Spleen (tissue), 11 donors: ENCODE data around the gene FARSA. TPM values are rescaled to one million over a fixed set of nuclear protein-coding genes. Genes with fewer than 3 reads are reported as not detected.
A peak's percentile ranks its signal among the peaks of the same experiment; 100 is the strongest.

ENCODE experiments used
- DNase-seq: peaks from one replicate; pipeline ENCODE4 v3.0.0-alpha.2; 2020
- H3K27ac ChIP-seq, 8 donors: fragments of 200-600 bp; sonication (generic) in 7 of 8; 1 replicate in 4 of 8; 2 replicates in 4 of 8; pipeline versions ENCODE4 v1.5.0 to v1.8.0; 2016 to 2021; ENCODE audit warnings: inconsistent platforms in 4 of 8, mild to moderate bottlenecking in 4 of 8, moderate library complexity in 1 of 8
- H3K27me3 ChIP-seq, 7 donors: fragments of 200-600 bp; sonication (generic) in 6 of 7; replicated peaks in 1 of 7; 1 replicate in 4 of 7; 2 replicates in 3 of 7; pipeline versions ENCODE4 v1.5.0 to v1.8.0; 2016 to 2021; ENCODE audit warnings: inconsistent platforms in 3 of 7, mild to moderate bottlenecking in 1 of 7
- H3K36me3 ChIP-seq, 6 donors: fragments of 200-600 bp; sonication (generic) in 5 of 6; 1 replicate in 4 of 6; 2 replicates in 2 of 6; pipeline versions ENCODE4 v1.5.0 to v1.8.0; 2016 to 2021; ENCODE audit warnings: inconsistent platforms in 2 of 6
- H3K4me1 ChIP-seq, 6 donors: fragments of 200-600 bp; sonication (generic) in 5 of 6; 1 replicate in 3 of 6; 2 replicates in 3 of 6; pipeline versions ENCODE4 v1.5.0 to v1.8.0; 2016 to 2021; ENCODE audit warnings: inconsistent platforms in 3 of 6
- H3K4me3 ChIP-seq, 8 donors: fragments of 200-600 bp; sonication (generic) in 7 of 8; 1 replicate in 4 of 8; 2 replicates in 4 of 8; pipeline versions ENCODE4 v1.5.0 to v1.8.0; 2016 to 2021; ENCODE audit warnings: inconsistent platforms in 4 of 8, mild to moderate bottlenecking in 4 of 8, moderate library complexity in 2 of 8
- H3K9me3 ChIP-seq, 8 donors: fragments of 200-600 bp; sonication (generic) in 7 of 8; 1 replicate in 4 of 8; 2 replicates in 4 of 8; pipeline versions ENCODE4 v1.5.0 to v1.8.0; 2016 to 2021; ENCODE audit warnings: inconsistent platforms in 4 of 8
- POLR2A ChIP-seq, 3 donors: fragments of 450-650 bp; IDR thresholded peaks; one replicate each; pipeline ENCODE4 v1.5.1; 2017; ENCODE audit warnings: antibody characterized with exemption in 3 of 3, mild to moderate bottlenecking in 1 of 3
- POLR2AphosphoS5 ChIP-seq, 3 donors: sonication (generic); formaldehyde crosslinking; IDR thresholded peaks; one replicate each; pipeline ENCODE4 v1.5.1; 2017; ENCODE audit warnings: antibody characterized with exemption in 3 of 3
- WGBS, 5 donors: extraction: QIAGEN DNeasy Blood & Tissue Kit in 3 of 5; methylation state at CpG; one replicate each; pipeline versions ENCODE4 v1.1.5 to v1.1.7; 2013 to 2018; 5-methylcytosine and 5-hydroxymethylcytosine counted together
- intact Hi-C: fragments of 100-400 bp; cut with DNase I; formaldehyde crosslinking; loops from one replicate; pipeline ENCODE4 v1.15.0; 2023; ENCODE audit warnings: low total_unique reads
- polyA plus RNA-seq, 3 donors: library from polyadenylated mRNA; stranded (reverse); fragments of 200-250 nt; gene quantifications; one replicate each; pipeline ENCODE4 v1.2.1, GENCODE V29; 2013
- total RNA-seq, 7 donors: library from RNA; depleted of rRNA in 3 of 7; stranded (reverse); fragments of >200 nt in 3 of 7; fragmentation: NEBNext Ultra II Directional in 4 of 7; extraction: Animal tissue kit (Norgen Biotek cat#: 25700) in 4 of 7; gene quantifications; one replicate each; pipeline versions ENCODE4 v1.1.0 to v1.2.1, GENCODE V29; 2016 to 2021
- TF ChIP-seq, protein P1 (sequence below), 11 experiments: fragments of 200-600 bp in 7 of 11; fragments of 450-650 bp in 4 of 11; sonication (generic) in 4 of 11; IDR thresholded peaks in 8 of 11; conservative IDR thresholded peaks in 3 of 11; 1 replicate in 7 of 11; 2 replicates in 4 of 11; pipeline versions ENCODE4 v1.4.0 to v1.8.0; 2016 to 2021; ENCODE audit warnings: antibody characterized with exemption in 11 of 11, inconsistent platforms in 4 of 11, mild to moderate bottlenecking in 1 of 11
- donor health status: healthy with polysubstance abuse.
- donor health status: DM: no; HTN: no; CAD: no; lungs with moderate emphysema.
- donor health status: DM: no; HTN: no; CAD: no.
- donor health status: Bipolar disorder and iron deficiency.
- donor health status: healthy.
- donor health status: DM: no; HTN: no; CAD: no.
- donor health status: DM: yes; HTN: yes; CAD: no.

The FARSA gene
- total and polyA plus RNA-seq, 10 donors, result 25.1 to 55.4 (median 39.3) TPM

GRCh38 chr19:12946731-12947496 is 13.4 kb upstream of the FARSA start:
- Histone ChIP-seq H3K9me3 (no peaks in the 10 kb centered on the region), H3K27me3 (no peaks in the 10 kb centered on the region), H3K36me3 (peaks cover 5 to 79% (median 76%) of the 10 kb centered on the region in 6 donors), H3K27ac (peak overlapping the region in 7 of 8 donors; percentile 87 to 98 (median 95)), H3K4me3 (peak overlapping the region; percentile 77 to 99 (median 90)), H3K4me1 (peaks cover 21 to 86% (median 65%) of the 10 kb centered on the region in 6 donors)
- 68 to 79% (median 74%) methylated on average over 14 of the region's 14 CpGs for WGBS, 5 donors
- DNase-seq, result no peak
- TF ChIP-seq, protein P1, sequence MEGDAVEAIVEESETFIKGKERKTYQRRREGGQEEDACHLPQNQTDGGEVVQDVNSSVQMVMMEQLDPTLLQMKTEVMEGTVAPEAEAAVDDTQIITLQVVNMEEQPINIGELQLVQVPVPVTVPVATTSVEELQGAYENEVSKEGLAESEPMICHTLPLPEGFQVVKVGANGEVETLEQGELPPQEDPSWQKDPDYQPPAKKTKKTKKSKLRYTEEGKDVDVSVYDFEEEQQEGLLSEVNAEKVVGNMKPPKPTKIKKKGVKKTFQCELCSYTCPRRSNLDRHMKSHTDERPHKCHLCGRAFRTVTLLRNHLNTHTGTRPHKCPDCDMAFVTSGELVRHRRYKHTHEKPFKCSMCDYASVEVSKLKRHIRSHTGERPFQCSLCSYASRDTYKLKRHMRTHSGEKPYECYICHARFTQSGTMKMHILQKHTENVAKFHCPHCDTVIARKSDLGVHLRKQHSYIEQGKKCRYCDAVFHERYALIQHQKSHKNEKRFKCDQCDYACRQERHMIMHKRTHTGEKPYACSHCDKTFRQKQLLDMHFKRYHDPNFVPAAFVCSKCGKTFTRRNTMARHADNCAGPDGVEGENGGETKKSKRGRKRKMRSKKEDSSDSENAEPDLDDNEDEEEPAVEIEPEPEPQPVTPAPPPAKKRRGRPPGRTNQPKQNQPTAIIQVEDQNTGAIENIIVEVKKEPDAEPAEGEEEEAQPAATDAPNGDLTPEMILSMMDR (IDR thresholded peaks at IDR 0.05 in 8 of 11, conservative IDR thresholded peaks at IDR 0.05 in 3 of 11), result no peak
- TF ChIP-seq POLR2AphosphoS5 (IDR thresholded peaks at IDR 0.05), result no peak
- no peak for TF ChIP-seq POLR2A (IDR thresholded peaks at IDR 0.05)
- intact Hi-C loops, result no loop called here

DNA sequence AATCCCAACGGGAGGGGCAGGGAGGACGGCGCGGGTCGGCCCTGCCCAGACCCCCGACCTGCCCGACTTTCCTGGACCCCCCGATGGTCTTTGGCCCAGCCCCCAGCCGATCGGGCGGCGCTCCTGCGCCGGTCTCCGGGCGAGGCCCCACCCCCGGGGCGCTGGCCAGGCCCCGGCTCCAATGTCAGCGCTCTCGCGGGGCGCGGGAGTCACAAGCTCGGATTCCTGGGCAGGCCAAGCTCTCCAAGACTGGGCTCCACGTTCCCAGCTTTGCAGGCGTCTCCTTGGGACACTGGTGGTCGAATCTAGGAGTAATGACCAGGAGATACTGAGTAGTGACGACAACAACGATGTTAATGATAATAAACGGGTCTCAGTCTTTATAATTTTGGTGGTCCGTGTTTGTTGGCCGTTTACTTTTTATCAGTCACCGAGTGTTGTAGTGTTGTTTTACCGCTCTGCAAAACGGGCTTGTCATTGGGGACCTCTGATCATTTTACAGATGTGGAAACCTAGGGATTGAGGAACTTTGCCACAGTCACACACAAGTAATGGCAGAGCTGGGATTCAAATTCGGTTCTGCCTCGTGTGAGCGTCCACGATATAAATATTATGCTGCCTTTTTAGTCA is 12.7 kb upstream of the FARSA start:
- Histone ChIP-seq H3K4me1 (peaks cover 21 to 88% (median 72%) of the 10 kb centered on the region in 6 donors), H3K27ac (peak overlapping the region; percentile 87 to 98 (median 94)), H3K36me3 (peaks cover 6 to 79% (median 76%) of the 10 kb centered on the region in 6 donors), H3K9me3 (no peaks in the 10 kb centered on the region), H3K27me3 (no peaks in the 10 kb centered on the region), H3K4me3 (peak overlapping the region; percentile 77 to 99 (median 90))
- DNase-seq, result peak; percentile 90
- intact Hi-C loops, result no loop called here
- 1 to 3% (median 1%) methylated on average over 19 to 40 of the region's 40 CpGs for WGBS, 5 donors
- TF ChIP-seq POLR2A (IDR thresholded peaks at IDR 0.05) (no peak), POLR2AphosphoS5 (IDR thresholded peaks at IDR 0.05) (no peak)
- TF ChIP-seq, protein P1 (IDR thresholded peaks at IDR 0.05 in 8 of 11, conservative IDR thresholded peaks at IDR 0.05 in 3 of 11), result no peak

DNA sequence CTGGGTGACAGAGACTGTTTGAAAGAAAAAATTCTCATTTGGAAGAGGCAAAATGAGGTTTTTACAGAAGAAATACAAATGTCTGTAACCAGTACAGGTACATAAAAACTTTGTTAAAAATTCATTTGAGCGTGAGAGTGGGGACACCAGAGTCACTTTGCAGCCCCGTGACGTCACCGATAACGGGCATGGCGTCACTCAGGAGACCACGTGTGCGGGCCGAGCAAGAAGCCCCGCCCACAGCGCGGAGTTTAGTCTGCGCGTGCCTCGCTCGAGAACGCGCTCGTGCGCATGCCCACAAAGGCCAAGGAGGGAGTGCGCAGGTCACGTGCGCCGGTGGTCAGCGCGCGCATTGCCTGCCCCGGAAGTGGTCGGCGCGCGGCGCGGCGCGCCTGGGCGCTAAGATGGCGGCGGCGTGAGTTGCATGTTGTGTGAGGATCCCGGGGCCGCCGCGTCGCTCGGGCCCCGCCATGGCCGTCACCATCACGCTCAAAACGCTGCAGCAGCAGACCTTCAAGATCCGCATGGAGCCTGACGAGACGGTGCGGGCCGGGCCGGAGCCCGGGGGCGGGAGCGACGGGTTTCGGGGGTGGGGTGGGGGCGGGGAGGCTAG is 12.1 kb upstream of the FARSA start, which contains the start of gene RAD23A:
Gene RAD23A (plus strand): TSS at position 384 of the 613 bp plus-strand sequence. CDS start 87 bp downstream, at position 471.
- peaks cover 26 to 94% (median 78%) of the 10 kb centered on the region in 6 donors for H3K4me1 ChIP-seq
- no peaks in the 10 kb centered on the region for H3K9me3 ChIP-seq
- TF ChIP-seq, protein P1 (IDR thresholded peaks at IDR 0.05 in 8 of 11, conservative IDR thresholded peaks at IDR 0.05 in 3 of 11), result peak in 6 of 11 experiments; percentile 8 to 37 (median 16)
- peak; percentile 98 to 99 (median 99) for TF ChIP-seq POLR2AphosphoS5 (IDR thresholded peaks at IDR 0.05)
- peak; percentile 67 to 79 (median 70) for TF ChIP-seq POLR2A (IDR thresholded peaks at IDR 0.05)
- H3K27me3 ChIP-seq, result no peaks in the 10 kb centered on the region
- H3K36me3 ChIP-seq, result peaks cover 10 to 79% (median 76%) of the 10 kb centered on the region in 6 donors
- DNase-seq, result peak; percentile 98
- peak within 1 kb of the TSS; percentile 77 to 99 (median 90) for H3K4me3 ChIP-seq
- intact Hi-C loops, result no loop called here
- 0 to 2% (median 0%) methylated on average over 15 to 62 of the region's 62 CpGs for WGBS, 5 donors
- H3K27ac ChIP-seq, result peak within 1 kb of the TSS; percentile 87 to 98 (median 94)
